H9 (cell line): Measurements from ENCODE around the gene SYNE2. TPM values are rescaled to one million over a fixed set of nuclear protein-coding genes. Genes with fewer than 3 reads are reported as not detected.

Experiments used
- DNase-seq: peaks from one replicate; pipeline ENCODE4 v3.0.0-alpha.2; 2017
- H2AFZ ChIP-seq: one replicate; pipeline ENCODE4 v1.6.1; 2013; ENCODE audit warnings: mild to moderate bottlenecking, low read length, control low read depth, moderate library complexity
- H2AK5ac ChIP-seq: 2 replicates; pipeline ENCODE4 v1.6.1; 2013; ENCODE audit warnings: low read length, control low read depth, mixed read lengths; ENCODE audit not compliant: insufficient read length
- H2BK120ac ChIP-seq: one replicate; pipeline ENCODE4 v1.6.1; 2013; ENCODE audit warnings: low read depth, mild to moderate bottlenecking, low read length, control low read depth, inconsistent platforms; ENCODE audit not compliant: poor library complexity, severe bottlenecking
- H2BK12ac ChIP-seq: 2 replicates; pipeline ENCODE4 v1.6.1; 2013; ENCODE audit warnings: low read length, control low read depth, mixed read lengths, low read depth; ENCODE audit not compliant: insufficient read length
- H2BK15ac ChIP-seq: 2 replicates; pipeline ENCODE4 v1.6.1; 2013; ENCODE audit warnings: low read depth, low read length, control low read depth
- H2BK20ac ChIP-seq: one replicate; pipeline ENCODE4 v1.6.1; 2013; ENCODE audit warnings: low read depth, mild to moderate bottlenecking, low read length, control low read depth, inconsistent platforms; ENCODE audit not compliant: poor library complexity, severe bottlenecking
- H2BK5ac ChIP-seq: 2 replicates; pipeline ENCODE4 v1.6.1; 2013; ENCODE audit warnings: low read length, control low read depth, mixed read lengths; ENCODE audit not compliant: insufficient read length
- H3K14ac ChIP-seq: 2 replicates; pipeline ENCODE4 v1.6.1; 2013; ENCODE audit warnings: low read length, control low read depth; ENCODE audit not compliant: insufficient read depth
- H3K18ac ChIP-seq: 2 replicates; pipeline ENCODE4 v1.6.1; 2013; ENCODE audit warnings: low read depth, mild to moderate bottlenecking, mixed read lengths, low read length, control low read depth; ENCODE audit not compliant: insufficient read length
- H3K23ac ChIP-seq: 2 replicates; pipeline ENCODE4 v1.6.1; 2013; ENCODE audit warnings: low read length, control low read depth, mixed read lengths, low read depth; ENCODE audit not compliant: insufficient read length
- H3K23me2 ChIP-seq: 2 replicates; pipeline ENCODE4 v1.6.1; 2013; ENCODE audit warnings: low read depth, mild to moderate bottlenecking, mixed read lengths, low read length, control low read depth; ENCODE audit not compliant: insufficient read length, poor library complexity, severe bottlenecking
- H3K27ac ChIP-seq: 2 replicates; pipeline ENCODE4 v1.5.1; 2013; ENCODE audit warnings: low read length, control low read depth, mixed read lengths, low read depth; ENCODE audit not compliant: insufficient read length
- H3K27me3 ChIP-seq: 2 replicates; pipeline ENCODE4 v1.6.1; 2013; ENCODE audit warnings: low read length, control low read depth, inconsistent platforms; ENCODE audit not compliant: insufficient read depth
- H3K4ac ChIP-seq: 2 replicates; pipeline ENCODE4 v1.6.1; 2013; ENCODE audit warnings: low read depth, mild to moderate bottlenecking, control low read depth, inconsistent platforms, low read length, moderate library complexity
- H3K4me1 ChIP-seq: 2 replicates; pipeline ENCODE4 v1.6.1; 2013; ENCODE audit warnings: low read length, control low read depth, inconsistent platforms; ENCODE audit not compliant: insufficient read depth
- H3K4me2 ChIP-seq: 2 replicates; pipeline ENCODE4 v1.6.1; 2013; ENCODE audit warnings: low read length, control low read depth, mixed read lengths; ENCODE audit not compliant: insufficient read length, insufficient read depth
- H3K56ac ChIP-seq: 2 replicates; pipeline ENCODE4 v1.6.1; 2013; ENCODE audit warnings: low read depth, mild to moderate bottlenecking, mixed read lengths, low read length, control low read depth; ENCODE audit not compliant: insufficient read length
- H3K79me1 ChIP-seq: 2 replicates; pipeline ENCODE4 v1.6.1; 2013; ENCODE audit warnings: low read depth, mild to moderate bottlenecking, moderate library complexity, low read length, control low read depth, inconsistent platforms; ENCODE audit not compliant: insufficient read depth, poor library complexity, severe bottlenecking
- H3K79me2 ChIP-seq: 2 replicates; pipeline ENCODE4 v1.6.1; 2013; ENCODE audit warnings: low read length, control low read depth, inconsistent platforms; ENCODE audit not compliant: insufficient read depth
- H3K9ac ChIP-seq: 2 replicates; pipeline ENCODE4 v1.6.1; 2013; ENCODE audit warnings: low read length, control low read depth, mixed read lengths; ENCODE audit not compliant: insufficient read length; ENCODE audit errors: extremely low read depth
- H3K9me3 ChIP-seq: one replicate; pipeline ENCODE4 v1.6.1; 2013; ENCODE audit warnings: low read depth, low read length, inconsistent platforms; ENCODE audit not compliant: control insufficient read depth
- H3T11ph ChIP-seq: one replicate; pipeline ENCODE4 v1.6.1; 2013; ENCODE audit warnings: mild to moderate bottlenecking, low read length, control low read depth, inconsistent platforms
- H4K20me1 ChIP-seq: one replicate; pipeline ENCODE4 v1.6.1; 2013; ENCODE audit not compliant: control insufficient read depth, insufficient read length, insufficient read depth
- H4K5ac ChIP-seq: 2 replicates; pipeline ENCODE4 v1.6.1; 2013; ENCODE audit warnings: low read depth, mild to moderate bottlenecking, mixed read lengths, low read length, control low read depth; ENCODE audit not compliant: insufficient read length
- H4K8ac ChIP-seq: replicated peaks from 2 replicates; pipeline ENCODE4 v1.6.1; 2013; ENCODE audit warnings: low read length, control low read depth, mixed read lengths, low read depth; ENCODE audit not compliant: insufficient read length
- H4K91ac ChIP-seq: 2 replicates; pipeline ENCODE4 v1.6.1; 2013; ENCODE audit warnings: low read depth, mild to moderate bottlenecking, moderate library complexity, mixed read lengths, low read length, control low read depth; ENCODE audit not compliant: insufficient read length
- H3K27ac Mint-ChIP-seq, 3 experiments: 2 replicates in 2 of 3; 3 replicates in 1 of 3; pipeline ENCODE4 v1.8.0; 2020 to 2021; ENCODE audit warnings: mixed read lengths in 3 of 3, mild to moderate bottlenecking in 1 of 3, moderate library complexity in 1 of 3
- H3K27me3 Mint-ChIP-seq: 2 replicates; pipeline ENCODE4 v1.8.0; 2021; ENCODE audit warnings: low read depth, mild to moderate bottlenecking, moderate library complexity, mixed read lengths
- H3K36me3 Mint-ChIP-seq, 3 experiments: 2 replicates in 2 of 3; 3 replicates in 1 of 3; pipeline ENCODE4 v1.8.0; 2020 to 2021; ENCODE audit warnings: low read depth in 3 of 3, mixed read lengths in 3 of 3; ENCODE audit not compliant: insufficient read depth in 1 of 3
- H3K4me1 Mint-ChIP-seq, 2 experiments: 2 replicates each; pipeline ENCODE4 v1.8.0; 2020; ENCODE audit warnings: mixed read lengths in 2 of 2
- H3K4me3 Mint-ChIP-seq, 2 experiments: 2 replicates in 1 of 2; 3 replicates in 1 of 2; pipeline ENCODE4 v1.8.0; 2020 to 2021; ENCODE audit warnings: mild to moderate bottlenecking in 2 of 2, mixed read lengths in 2 of 2, moderate library complexity in 1 of 2
- H3K9me3 Mint-ChIP-seq, 2 experiments: 2 replicates in 1 of 2; 3 replicates in 1 of 2; pipeline ENCODE4 v1.8.0; 2020; ENCODE audit warnings: mild to moderate bottlenecking in 2 of 2, mixed read lengths in 2 of 2, moderate library complexity in 1 of 2
- CTCF ChIP-seq: fragments of 200-600 bp; sonication (generic); conservative IDR thresholded peaks from 3 replicates; pipeline ENCODE4 v1.8.0; 2021; ENCODE audit warnings: antibody characterized with exemption, mild to moderate bottlenecking
- WGBS: extraction: QIAGEN DNeasy Blood & Tissue Kit; methylation state at CpG from one replicate; pipeline ENCODE4 v1.1.7; 2013; ENCODE audit warnings: missing lambda C conversion rate, low lambda C conversion rate, mixed read lengths; ENCODE audit not compliant: insufficient read length; ENCODE audit errors: extremely low coverage; 5-methylcytosine and 5-hydroxymethylcytosine counted together
- total RNA-seq: library from RNA; stranded (reverse); gene quantifications from 2 replicates; pipeline ENCODE4 v1.2.1, GENCODE V29; 2021

Gene SYNE2
- total RNA-seq, 1 experiment from 2014 or later = 43.3 TPM

- Histone ChIP-seq H3K4ac (no peak overlapping the region), H2BK15ac (no peak overlapping the region), H2BK5ac (no peak overlapping the region), H2AK5ac (no peak overlapping the region), H3K18ac (no peak overlapping the region), H3K14ac (no peak overlapping the region), H3K23ac (no peak overlapping the region), H3K79me1 (no peaks in the 10 kb centered on the region), H3K56ac (no peak overlapping the region), H4K91ac (no peak overlapping the region), H2BK20ac (no peak overlapping the region), H3K4me1 (peaks cover 6% of the 10 kb centered on the region; the same call in 1 of the 2 replicates), H3K9me3 (no peaks in the 10 kb centered on the region), H4K8ac (no peak overlapping the region), H2AFZ (no peak overlapping the region), H2BK120ac (no peak overlapping the region), H3K23me2 (no peaks in the 10 kb centered on the region), H2BK12ac (no peak overlapping the region), H4K5ac (no peak overlapping the region), H3K9ac (no peak overlapping the region), H3T11ph (no peak overlapping the region), H3K27me3 (no peaks in the 10 kb centered on the region), H3K79me2 (no peaks in the 10 kb centered on the region), H3K4me2 (no peak overlapping the region), H3K27ac (no peak overlapping the region), H4K20me1 (no peaks in the 10 kb centered on the region)
- no CpG with 5 or more reads among the region's 3 CpGs for WGBS
- no peak for TF ChIP-seq CTCF
- Mint-ChIP-seq H3K4me1 (peaks cover 71 to 72% of the 10 kb centered on the region in 2 experiments), H3K36me3 (peaks cover 22 to 47% (median 31%) of the 10 kb centered on the region in 3 experiments; a peak in 6 of 7 replicates), H3K27ac (peak overlapping the region in 2 of 3 experiments; percentile 2 to 73; a peak in 3 of 7 replicates), H3K9me3 (no peaks in the 10 kb centered on the region), H3K4me3 (no peak overlapping the region), H3K27me3 (no peaks in the 10 kb centered on the region)
- DNase-seq = no peak
Measured at GRCh38 chr14:64190974-64191502, 338.2 kb downstream of the SYNE2 start.
